Uterus (tissue), 4 donors: ENCODE results near the gene CC2D1A. TPM values are rescaled to one million over a fixed set of nuclear protein-coding genes. Genes with fewer than 3 reads are reported as not detected.

Experiments used
- DNase-seq, 2 donors: peaks; one replicate each; pipeline ENCODE4 v3.0.0-alpha.2; 2019 to 2020
- H3K27ac ChIP-seq, 2 donors: fragments of 200-600 bp; sonication (generic); 1 replicate in 1 of 2; 2 replicates in 1 of 2; pipeline ENCODE4 v1.5.1; 2016 to 2018
- H3K27me3 ChIP-seq, 2 donors: fragments of 200-600 bp; sonication (generic); one replicate each; pipeline ENCODE4 v1.5.1; 2018 to 2019; ENCODE audit warnings: control low read depth in 1 of 2
- H3K36me3 ChIP-seq, 2 donors: fragments of 200-600 bp; sonication (generic); one replicate each; pipeline ENCODE4 v1.5.1; 2019; ENCODE audit warnings: control low read depth in 1 of 2
- H3K4me1 ChIP-seq, 2 donors: fragments of 200-600 bp; sonication (generic); one replicate each; pipeline ENCODE4 v1.5.1; 2018 to 2019; ENCODE audit warnings: control low read depth in 1 of 2
- H3K4me3 ChIP-seq, 2 donors: fragments of 200-600 bp; sonication (generic); 1 replicate in 1 of 2; 2 replicates in 1 of 2; pipeline ENCODE4 v1.5.1; 2018 to 2019; ENCODE audit warnings: mild to moderate bottlenecking in 1 of 2
- H3K9me3 ChIP-seq, 2 donors: fragments of 200-600 bp; sonication (generic); one replicate each; pipeline ENCODE4 v1.5.1; 2019; ENCODE audit warnings: control low read depth in 1 of 2
- POLR2A ChIP-seq, 2 donors: fragments of 450-650 bp; IDR thresholded peaks; one replicate each; pipeline ENCODE4 v1.6.1; 2016; ENCODE audit warnings: antibody characterized with exemption in 2 of 2, mild to moderate bottlenecking in 1 of 2, moderate library complexity in 1 of 2
- intact Hi-C: fragments of 100-400 bp; cut with DNase I; formaldehyde crosslinking; loops from one replicate; pipeline ENCODE4 v1.15.1; 2023; ENCODE audit warnings: low total_unique reads
- total RNA-seq, 4 donors: library from RNA; depleted of rRNA in 3 of 4; stranded (reverse); fragments of >200 nt in 3 of 4; gene quantifications; one replicate each; pipeline versions ENCODE4 v1.1.0 to v1.2.4, GENCODE V29; 2014 to 2023
- TF ChIP-seq, protein P1 (sequence below), 4 experiments: fragments of 200-600 bp in 2 of 4; fragments of 450-650 bp in 2 of 4; sonication (generic) in 2 of 4; IDR thresholded peaks; one replicate each; pipeline ENCODE4 v1.5.1; 2016 to 2019; ENCODE audit warnings: antibody characterized with exemption in 4 of 4, mild to moderate bottlenecking in 2 of 4, moderate library complexity in 1 of 4
- donor health status: DM: yes; HTN: yes; CAD: no.

CC2D1A gene
- total RNA-seq, 4 donors from 2014 or later: 3.2 to 44.4 (median 13.2) TPM

DNA sequence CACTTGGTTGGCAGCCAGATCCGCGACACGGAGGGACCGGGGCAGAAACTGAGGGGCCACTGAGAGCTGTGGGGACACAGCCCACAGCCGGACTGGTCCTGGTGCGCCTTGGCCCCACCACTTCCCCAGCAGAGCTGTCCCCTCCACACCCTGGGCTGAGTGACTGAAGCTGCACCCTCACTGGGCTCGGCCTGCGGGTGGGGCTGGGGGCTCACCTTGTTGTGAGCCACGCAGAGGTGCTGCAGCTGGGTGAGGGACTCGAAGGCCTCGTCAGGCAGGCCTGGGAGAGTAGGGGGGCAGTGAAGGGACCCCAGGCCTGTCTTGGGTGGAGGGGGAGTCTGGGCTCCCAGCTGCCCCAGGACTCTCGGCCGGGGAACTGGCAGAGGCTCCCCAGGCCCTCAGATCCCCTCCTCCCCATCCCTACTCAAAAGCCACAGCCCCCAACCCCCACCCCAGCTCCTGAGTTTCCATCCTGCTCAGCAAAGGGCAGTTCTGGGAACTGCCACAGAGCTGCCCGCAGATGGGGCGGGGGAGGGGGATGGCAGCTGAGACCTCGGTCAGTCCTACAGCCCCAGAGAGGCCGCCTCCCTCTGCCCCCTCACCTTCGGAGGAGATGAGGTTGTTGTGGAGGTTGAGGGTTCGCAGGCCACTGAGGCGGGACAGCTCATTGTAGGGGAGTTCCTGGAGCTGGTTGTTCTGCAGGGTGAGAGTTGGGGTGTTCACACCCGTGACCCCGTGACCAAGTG is 29.9 kb downstream of the CC2D1A start:
- TF ChIP-seq, protein P1, sequence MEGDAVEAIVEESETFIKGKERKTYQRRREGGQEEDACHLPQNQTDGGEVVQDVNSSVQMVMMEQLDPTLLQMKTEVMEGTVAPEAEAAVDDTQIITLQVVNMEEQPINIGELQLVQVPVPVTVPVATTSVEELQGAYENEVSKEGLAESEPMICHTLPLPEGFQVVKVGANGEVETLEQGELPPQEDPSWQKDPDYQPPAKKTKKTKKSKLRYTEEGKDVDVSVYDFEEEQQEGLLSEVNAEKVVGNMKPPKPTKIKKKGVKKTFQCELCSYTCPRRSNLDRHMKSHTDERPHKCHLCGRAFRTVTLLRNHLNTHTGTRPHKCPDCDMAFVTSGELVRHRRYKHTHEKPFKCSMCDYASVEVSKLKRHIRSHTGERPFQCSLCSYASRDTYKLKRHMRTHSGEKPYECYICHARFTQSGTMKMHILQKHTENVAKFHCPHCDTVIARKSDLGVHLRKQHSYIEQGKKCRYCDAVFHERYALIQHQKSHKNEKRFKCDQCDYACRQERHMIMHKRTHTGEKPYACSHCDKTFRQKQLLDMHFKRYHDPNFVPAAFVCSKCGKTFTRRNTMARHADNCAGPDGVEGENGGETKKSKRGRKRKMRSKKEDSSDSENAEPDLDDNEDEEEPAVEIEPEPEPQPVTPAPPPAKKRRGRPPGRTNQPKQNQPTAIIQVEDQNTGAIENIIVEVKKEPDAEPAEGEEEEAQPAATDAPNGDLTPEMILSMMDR (IDR thresholded peaks at IDR 0.05): no peak
- no peak for TF ChIP-seq POLR2A (IDR thresholded peaks at IDR 0.05)
- H3K27ac ChIP-seq: no peak overlapping the region
- no peaks in the 10 kb centered on the region for H3K27me3 ChIP-seq
- intact Hi-C loops: no loop called here
- no peak for DNase-seq
- no peak overlapping the region for H3K4me3 ChIP-seq
- no peaks in the 10 kb centered on the region for H3K36me3 ChIP-seq
- H3K4me1 ChIP-seq: peaks cover 0 to 5% of the 10 kb centered on the region in 2 donors
- no peaks in the 10 kb centered on the region for H3K9me3 ChIP-seq

DNA sequence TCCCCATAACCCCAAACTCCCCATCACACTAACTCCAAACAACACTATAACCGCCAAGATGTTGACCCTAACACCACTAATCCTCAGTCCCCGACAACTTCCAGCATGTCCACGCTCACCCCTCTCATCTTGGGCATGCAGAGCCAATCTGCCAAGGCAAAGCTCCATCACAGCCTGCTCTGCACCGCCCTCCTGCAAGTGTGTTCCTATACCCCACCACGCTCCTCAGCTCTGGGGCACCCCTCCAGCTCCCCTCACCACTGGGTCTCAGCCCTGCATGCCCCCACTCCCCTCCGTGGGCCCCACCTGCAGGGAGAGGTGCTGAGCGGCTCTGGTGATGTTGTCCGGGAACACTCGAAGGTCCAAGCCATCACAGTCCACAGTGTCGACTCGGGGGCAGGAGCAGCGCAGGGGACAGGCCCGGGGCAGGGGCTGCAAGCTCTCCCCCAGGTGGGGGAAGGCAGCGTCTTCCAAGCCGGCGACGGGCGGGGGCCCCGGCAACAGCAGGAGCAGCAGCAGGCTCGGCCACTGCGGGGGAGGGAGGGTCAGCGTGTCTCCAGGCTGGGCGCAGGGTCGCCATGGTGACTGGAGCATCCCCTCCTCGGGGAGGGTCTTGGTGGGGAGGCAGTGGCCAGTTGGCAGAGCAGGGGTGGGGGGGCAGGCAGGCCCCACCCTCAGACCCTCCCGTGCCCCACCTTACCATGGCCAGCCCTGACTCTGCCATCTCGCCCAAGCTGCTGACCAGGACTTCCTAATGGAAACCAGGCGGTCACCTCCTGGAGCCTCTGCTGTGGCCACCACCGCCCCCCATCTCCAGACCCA is 31.7 kb downstream of the CC2D1A start:
- Histone ChIP-seq H3K9me3 (no peaks in the 10 kb centered on the region), H3K27me3 (no peaks in the 10 kb centered on the region), H3K4me3 (no peak overlapping the region), H3K27ac (no peak overlapping the region), H3K36me3 (no peaks in the 10 kb centered on the region), H3K4me1 (peaks cover 0 to 5% of the 10 kb centered on the region in 2 donors)
- no peak for DNase-seq
- intact Hi-C loops: no loop called here
- no peak for TF ChIP-seq POLR2A (IDR thresholded peaks at IDR 0.05)
- TF ChIP-seq, protein P1 (IDR thresholded peaks at IDR 0.05): no peak

DNA sequence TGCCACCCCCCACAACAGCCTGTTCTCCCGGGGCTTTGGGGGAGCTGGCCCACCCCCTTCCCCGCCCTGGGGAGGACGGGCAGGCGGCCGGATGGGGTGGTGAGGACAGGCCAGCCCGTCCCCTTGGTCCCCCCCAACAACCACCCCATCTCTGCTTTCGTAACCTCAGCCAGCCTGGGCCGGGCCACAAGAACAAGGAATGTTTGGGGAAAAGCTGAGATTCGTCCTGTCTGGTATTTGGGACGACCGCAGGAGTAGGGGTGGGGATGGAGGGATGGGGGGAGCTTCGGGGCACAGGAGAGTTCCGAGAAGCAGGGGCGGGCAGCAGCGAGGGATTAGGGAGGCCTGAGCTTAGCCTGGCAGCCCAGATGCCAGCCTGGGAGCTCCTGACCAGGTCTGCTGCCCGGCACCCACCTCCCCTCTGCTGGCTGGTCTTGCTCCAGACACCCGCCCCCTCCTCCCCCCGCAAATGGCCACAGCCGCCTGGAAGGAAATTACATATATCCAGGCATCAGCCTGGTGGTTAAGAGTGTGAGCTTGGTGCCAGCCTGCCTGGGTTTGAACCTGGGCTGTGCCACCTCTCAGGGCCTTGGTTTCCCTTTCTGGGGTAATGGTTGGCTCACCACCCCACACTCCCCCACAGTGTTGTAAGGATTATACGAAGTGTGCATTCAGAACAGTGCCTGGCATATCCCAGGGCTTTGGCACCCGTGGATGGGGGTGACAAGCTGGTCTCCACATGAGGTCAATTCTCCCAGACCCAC is 32.5 kb downstream of the CC2D1A start, which contains the start of gene PODNL1:
Gene PODNL1 (minus strand): TSS at position 117 of the 764 bp plus-strand sequence. CDS start 236 bp downstream, outside the sequence.
- no peak for DNase-seq
- intact Hi-C loops: no loop called here

DNA sequence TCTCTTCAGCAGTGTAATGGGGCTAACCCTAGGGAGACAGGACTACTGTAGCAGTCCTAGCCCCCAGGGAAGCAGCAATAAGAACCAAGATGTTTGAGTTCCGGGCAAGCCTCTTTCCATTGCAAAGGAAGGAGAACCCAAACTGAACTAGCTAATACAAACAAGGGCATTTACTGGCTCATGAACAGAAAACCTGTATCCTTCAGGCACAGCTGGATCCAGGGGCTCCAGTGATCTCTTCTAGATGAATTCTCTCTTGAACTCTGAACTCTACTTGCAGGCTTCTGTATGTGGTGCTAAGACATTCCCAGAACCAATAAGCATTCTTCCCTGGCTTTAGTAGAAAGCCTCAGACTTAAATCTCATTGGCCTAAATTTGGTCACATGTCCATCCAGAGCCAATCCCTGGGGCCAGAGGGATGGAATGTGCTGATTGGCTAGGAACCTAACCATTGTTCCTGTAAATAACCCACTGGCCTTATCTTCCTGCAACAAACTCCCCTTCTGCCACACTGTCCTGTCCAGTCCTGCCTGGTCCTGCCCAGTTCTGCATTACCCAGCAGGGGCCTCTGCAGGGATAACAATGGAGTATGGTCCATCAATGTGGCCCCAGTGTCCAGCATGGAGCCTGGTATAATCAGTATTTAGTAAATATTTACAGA is 36.2 kb downstream of the CC2D1A start:
- intact Hi-C loops: no loop called here
- no peak for TF ChIP-seq POLR2A (IDR thresholded peaks at IDR 0.05)
- TF ChIP-seq, protein P1 (IDR thresholded peaks at IDR 0.05): no peak
- DNase-seq: no peak
- Histone ChIP-seq H3K27me3 (no peaks in the 10 kb centered on the region), H3K4me3 (no peak overlapping the region), H3K27ac (no peak overlapping the region), H3K36me3 (no peaks in the 10 kb centered on the region), H3K9me3 (no peaks in the 10 kb centered on the region), H3K4me1 (peaks cover 0 to 5% of the 10 kb centered on the region in 2 donors)

More for the DNA sequence above, 32.5 kb downstream of the CC2D1A start, which contains the start of gene PODNL1:
- TF ChIP-seq, protein P1 (IDR thresholded peaks at IDR 0.05): no peak
- TF ChIP-seq POLR2A (IDR thresholded peaks at IDR 0.05): no peak
- Histone ChIP-seq H3K9me3 (no peaks in the 10 kb centered on the region), H3K27me3 (no peaks in the 10 kb centered on the region), H3K4me3 (no peak within 1 kb of the TSS), H3K36me3 (no peaks in the 10 kb centered on the region), H3K4me1 (peaks cover 0 to 5% of the 10 kb centered on the region in 2 donors), H3K27ac (no peak within 1 kb of the TSS)
